ENCODE data around the gene MAP4K3. TPM values are rescaled to one million over a fixed set of nuclear protein-coding genes. Genes with fewer than 3 reads are reported as not detected.

Gene MAP4K3
- total and polyA plus RNA-seq, 2 donors (not counting 1 experiment from before 2014, with no cell fraction given) = 1.3 to 28.3 TPM

- ChIA-PET CTCF (interaction anchor here (1.2 to 1.5 kb wide), 2 partner anchors 11 kb away, joined by 5 read pairs; no protein-coding TSS in a partner anchor), POLR2A (no interaction called here)
- no peaks in the 10 kb centered on the region for H3K27me3 Mint-ChIP-seq
- Histone ChIP-seq H3K27me3 (replicated peaks in 1 of 4; ENCODE audit: control extremely low read depth in 1 of 4, control insufficient read depth in 3 of 4, insufficient read depth in 4 of 4, low read length in 3 of 4) (no peaks in the 10 kb centered on the region), H3K9ac (ENCODE audit: low read length) (no peak overlapping the region), H3K4me3 (ENCODE audit: control extremely low read depth in 1 of 5, extremely low read depth in 1 of 5, insufficient read depth in 1 of 5, low read depth in 2 of 5, low read length in 4 of 5) (no peak overlapping the region), H3K27ac (ENCODE audit: low read length in 2 of 2) (no peak overlapping the region), H2AFZ (ENCODE audit: insufficient read depth, low read depth, low read length, poor library complexity, severe bottlenecking) (no peak overlapping the region), H3K4me1 (ENCODE audit: control insufficient read depth in 2 of 2, insufficient read depth in 2 of 2, low read length in 2 of 2) (peaks cover 0 to 4% of the 10 kb centered on the region in 2 donors), H3K79me2 (ENCODE audit: control insufficient read depth, insufficient read depth, low read length) (no peaks in the 10 kb centered on the region), H3K4me2 (replicated peaks; ENCODE audit: low read depth, low read length, poor library complexity, severe bottlenecking) (no peak overlapping the region), H4K20me1 (ENCODE audit: control insufficient read depth, insufficient read depth, low read length, poor library complexity, severe bottlenecking) (no peaks in the 10 kb centered on the region), H3K9me3 (ENCODE audit: control extremely low read depth in 1 of 3, control insufficient read depth in 2 of 3, insufficient read depth in 1 of 3, low read length in 2 of 3) (peaks cover 0 to 6% (median 3%) of the 10 kb centered on the region in 3 donors), H3K36me3 (replicated peaks in 1 of 2; ENCODE audit: control extremely low read depth in 1 of 2, control insufficient read depth in 1 of 2, extremely low read depth in 1 of 2, insufficient read depth in 2 of 2, low read length in 1 of 2) (no peaks in the 10 kb centered on the region)
- no peak overlapping the region for H3K4me3 Mint-ChIP-seq
- H3K9me3 Mint-ChIP-seq (ENCODE audit: insufficient read depth) = peaks cover 4% of the 10 kb centered on the region
- intact Hi-C loops (cut with micrococcal nuclease) = no loop called here
- DNase-seq (no peak), ATAC-seq (ENCODE audit: low read depth) (no peak)
- H3K27ac Mint-ChIP-seq = no peak overlapping the region
- peaks cover 13% of the 10 kb centered on the region for H3K4me1 Mint-ChIP-seq
- 92% methylated on average over 6 of the region's 6 CpGs for WGBS (ENCODE audit: insufficient coverage)
- TF ChIP-seq CTCF (IDR thresholded peaks at IDR 0.05) (no peak), EZH2 (IDR thresholded peaks at IDR 0.05; ENCODE audit: borderline replicate concordance, insufficient read depth, low read depth, low read length, poor library complexity, severe bottlenecking) (no peak)
Measured at GRCh38 chr2:39240758-39241157, 196.3 kb downstream of the MAP4K3 start.

GRCh38 chr2:39234754-39235153 is 202.3 kb downstream of the MAP4K3 start:
- Histone ChIP-seq H3K27ac (ENCODE audit: low read length in 2 of 2) (no peak overlapping the region), H3K27me3 (replicated peaks in 1 of 4; ENCODE audit: control extremely low read depth in 1 of 4, control insufficient read depth in 3 of 4, insufficient read depth in 4 of 4, low read length in 3 of 4) (no peaks in the 10 kb centered on the region), H3K9me3 (ENCODE audit: control extremely low read depth in 1 of 3, control insufficient read depth in 2 of 3, insufficient read depth in 1 of 3, low read length in 2 of 3) (peaks cover 0 to 9% (median 0%) of the 10 kb centered on the region in 3 donors), H3K36me3 (replicated peaks in 1 of 2; ENCODE audit: control extremely low read depth in 1 of 2, control insufficient read depth in 1 of 2, extremely low read depth in 1 of 2, insufficient read depth in 2 of 2, low read length in 1 of 2) (no peaks in the 10 kb centered on the region), H3K79me2 (ENCODE audit: control insufficient read depth, insufficient read depth, low read length) (no peaks in the 10 kb centered on the region), H3K4me1 (ENCODE audit: control insufficient read depth in 2 of 2, insufficient read depth in 2 of 2, low read length in 2 of 2) (no peaks in the 10 kb centered on the region), H3K9ac (ENCODE audit: low read length) (no peak overlapping the region), H3K4me3 (ENCODE audit: control extremely low read depth in 1 of 5, extremely low read depth in 1 of 5, insufficient read depth in 1 of 5, low read depth in 2 of 5, low read length in 4 of 5) (no peak overlapping the region), H2AFZ (ENCODE audit: insufficient read depth, low read depth, low read length, poor library complexity, severe bottlenecking) (no peak overlapping the region), H4K20me1 (ENCODE audit: control insufficient read depth, insufficient read depth, low read length, poor library complexity, severe bottlenecking) (no peaks in the 10 kb centered on the region), H3K4me2 (replicated peaks; ENCODE audit: low read depth, low read length, poor library complexity, severe bottlenecking) (no peak overlapping the region)
- no peak for TF ChIP-seq EZH2 (IDR thresholded peaks at IDR 0.05; ENCODE audit: borderline replicate concordance, insufficient read depth, low read depth, low read length, poor library complexity, severe bottlenecking)
- no peak for TF ChIP-seq CTCF (IDR thresholded peaks at IDR 0.05)
- WGBS (ENCODE audit: insufficient coverage) = no CpG with 5 or more reads among the region's 1 CpG
- Mint-ChIP-seq H3K27me3 (no peaks in the 10 kb centered on the region), H3K4me1 (peaks cover under 1% of the 10 kb centered on the region), H3K27ac (no peak overlapping the region), H3K4me3 (no peak overlapping the region), H3K9me3 (ENCODE audit: insufficient read depth) (peaks cover 4% of the 10 kb centered on the region)
- ATAC-seq (ENCODE audit: low read depth) (no peak), DNase-seq (no peak)
- intact Hi-C loops (cut with micrococcal nuclease) = loop anchor here (5.0 kb wide), 1 partner anchor 487 kb away; no protein-coding TSS in a partner anchor
- ChIA-PET CTCF (interaction anchor here (1.1 to 1.8 kb wide), 5 partner anchors 114 to 496 kb away, joined by 5 to 8 read pairs (median 6); partner anchors contain the start of gene SOS1), POLR2A (no interaction called here)

All from B cell (primary cell).